Hematopoietic multipotent progenitor cell treated with erythropoietin and hydrocortisone succinate and interleukin-3 and kit ligand, for 8 days (in vitro differentiated cells): Measurements from ENCODE around the gene ASB3.

Experiments used
- DNase-seq: peaks from one replicate; pipeline ENCODE4 v3.0.0-alpha.2; 2015

ASB3 gene

DNA sequence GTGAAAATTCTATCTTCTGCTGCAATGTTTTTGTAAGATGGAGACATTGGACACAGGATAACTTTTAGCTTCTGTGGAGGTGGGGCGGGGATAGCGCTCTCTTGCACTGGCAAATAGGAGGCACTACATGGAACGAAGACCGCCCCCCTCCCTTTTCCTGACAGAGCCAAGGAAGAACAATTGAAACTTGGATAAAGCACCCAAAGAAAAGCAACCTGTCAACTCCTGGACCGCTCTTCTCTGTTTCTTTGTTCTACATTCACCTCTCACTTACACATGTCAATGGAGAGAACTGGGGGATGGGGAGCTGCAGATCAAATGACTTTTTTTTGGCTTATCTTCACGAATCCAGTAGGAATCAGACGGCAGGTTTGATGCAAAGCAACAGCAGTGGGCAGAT lies 145.5 kb downstream of the ASB3 start:
- DNase-seq = no peak

DNA sequence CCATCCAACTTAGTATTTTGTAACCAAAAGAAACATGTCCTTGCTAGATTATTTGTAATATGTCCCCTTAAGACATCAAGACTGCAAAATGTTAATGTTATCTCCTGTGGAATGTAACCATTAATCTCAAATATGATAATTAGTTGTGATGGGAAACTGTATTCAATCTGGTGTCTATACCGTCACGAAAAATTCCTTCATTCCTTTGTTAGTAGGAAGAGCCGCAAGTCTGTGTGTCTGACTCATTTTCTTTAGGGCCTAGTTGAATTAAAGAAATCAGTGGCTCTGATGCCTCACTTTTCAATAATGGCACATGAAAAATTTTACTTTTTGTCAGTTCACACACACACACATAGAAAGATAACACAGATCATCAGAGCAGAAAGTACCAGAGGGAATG lies 146.3 kb downstream of the ASB3 start:
- DNase-seq = no peak

DNA sequence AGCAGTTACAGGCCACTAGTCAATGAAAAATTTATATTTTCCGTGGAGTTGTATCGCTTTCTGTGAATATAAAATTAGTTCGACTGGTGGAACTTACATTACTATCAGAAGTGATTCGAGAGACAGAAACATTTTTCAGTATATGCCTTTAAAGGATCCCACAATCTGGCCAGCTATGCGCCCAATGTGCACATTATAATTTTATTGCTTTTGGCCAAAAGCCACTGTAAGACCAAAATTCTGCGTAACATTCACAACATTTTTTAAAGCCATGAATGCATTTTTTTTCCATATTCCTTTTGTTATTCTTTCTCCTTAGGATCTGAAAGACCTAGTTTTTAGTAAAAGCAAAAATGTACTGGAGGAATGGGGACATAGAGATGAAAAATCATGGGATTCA lies 150.2 kb downstream of the ASB3 start:
- DNase-seq = no peak

DNA sequence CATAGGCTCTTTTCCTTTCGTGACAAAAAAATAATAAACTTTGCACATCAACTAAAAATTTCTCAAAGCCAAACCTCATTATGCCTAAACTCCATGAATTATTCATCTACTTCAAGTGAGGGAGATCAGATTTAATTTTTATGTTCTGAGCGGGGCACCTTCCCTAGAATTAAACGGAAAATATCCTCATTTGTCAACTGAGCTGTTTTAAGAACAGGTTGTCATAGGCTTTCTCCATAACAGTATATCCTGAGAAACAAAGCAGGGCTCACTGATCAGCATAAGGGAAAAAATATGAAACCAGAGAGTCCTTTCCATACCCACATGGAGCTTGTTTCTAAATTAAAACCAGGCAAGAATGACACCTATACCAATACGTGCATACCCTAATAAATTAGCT lies 150.6 kb downstream of the ASB3 start:
- DNase-seq = no peak

DNA sequence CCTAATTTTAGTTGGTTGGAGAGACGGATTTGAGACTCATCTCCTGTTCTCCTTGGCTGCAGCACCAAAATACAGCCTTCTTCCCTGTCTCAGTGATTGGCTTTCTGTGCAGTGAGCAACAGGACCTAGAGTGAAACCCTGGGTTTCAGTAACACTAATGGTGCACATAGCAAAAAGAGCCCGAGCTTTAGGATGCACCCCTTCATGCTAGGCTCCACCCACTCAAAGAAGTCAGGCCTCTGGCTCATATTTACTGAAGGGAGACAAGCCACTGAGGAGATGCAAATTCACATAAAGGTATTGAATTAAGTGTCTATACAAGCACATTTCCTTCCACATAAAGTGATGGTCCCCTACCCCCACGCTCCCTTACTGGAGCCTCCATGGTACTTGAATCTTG lies 151.1 kb downstream of the ASB3 start:
- DNase-seq = no peak

DNA sequence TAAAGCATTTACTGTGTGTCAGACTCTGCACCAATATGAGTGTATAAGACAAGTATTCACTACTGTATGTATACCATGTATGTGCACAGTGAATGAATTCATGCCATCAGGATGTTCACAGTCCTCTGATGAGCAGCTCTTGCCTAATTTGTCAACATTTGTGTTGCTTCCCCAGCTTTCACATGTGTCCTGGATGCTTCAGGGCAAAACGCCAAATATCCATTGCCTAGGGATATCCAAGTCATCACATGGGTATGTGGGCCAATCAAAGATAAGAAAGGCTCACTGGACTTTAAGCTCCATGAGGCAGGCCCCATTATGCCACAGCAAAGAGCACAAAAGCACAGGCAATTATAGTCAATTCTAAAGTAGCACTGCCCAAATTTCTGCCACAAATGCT lies 153.3 kb downstream of the ASB3 start:
- DNase-seq = no peak

DNA sequence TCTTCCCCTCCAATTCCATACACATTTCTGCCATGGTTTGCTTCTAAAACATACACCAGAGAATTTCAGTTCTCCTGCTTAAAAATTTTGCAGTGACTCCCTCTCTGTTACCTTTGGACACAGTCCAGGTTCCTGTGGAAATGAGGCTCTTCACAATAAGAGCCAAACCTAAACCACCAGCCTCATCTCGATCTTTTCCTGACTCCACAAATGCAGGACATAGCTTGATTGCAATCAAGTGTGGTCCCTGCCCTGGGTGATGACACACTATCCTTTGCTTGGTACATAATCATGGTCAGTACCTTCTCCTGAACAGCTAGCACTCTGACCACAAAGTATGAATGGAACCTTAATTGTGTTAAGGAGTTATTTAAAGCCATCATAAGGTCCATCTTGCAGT lies 154.0 kb downstream of the ASB3 start:
- DNase-seq = no peak

DNA sequence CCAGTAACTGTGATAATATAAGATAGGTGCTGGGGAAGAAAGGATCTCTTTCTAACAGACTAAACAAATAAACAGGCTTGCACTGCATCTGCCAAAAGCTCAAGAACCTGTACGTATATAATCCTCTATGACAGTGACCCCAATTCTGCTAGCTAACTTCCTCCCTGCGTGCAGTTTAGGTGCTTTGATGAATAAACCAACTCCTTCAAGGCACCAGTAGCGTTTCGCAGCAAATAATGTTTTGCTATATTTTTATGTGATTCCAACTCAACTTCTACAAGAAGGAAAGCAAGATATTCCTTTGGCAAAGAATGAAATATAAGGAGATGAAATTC lies 154.7 kb downstream of the ASB3 start:
- no peak for DNase-seq

DNA sequence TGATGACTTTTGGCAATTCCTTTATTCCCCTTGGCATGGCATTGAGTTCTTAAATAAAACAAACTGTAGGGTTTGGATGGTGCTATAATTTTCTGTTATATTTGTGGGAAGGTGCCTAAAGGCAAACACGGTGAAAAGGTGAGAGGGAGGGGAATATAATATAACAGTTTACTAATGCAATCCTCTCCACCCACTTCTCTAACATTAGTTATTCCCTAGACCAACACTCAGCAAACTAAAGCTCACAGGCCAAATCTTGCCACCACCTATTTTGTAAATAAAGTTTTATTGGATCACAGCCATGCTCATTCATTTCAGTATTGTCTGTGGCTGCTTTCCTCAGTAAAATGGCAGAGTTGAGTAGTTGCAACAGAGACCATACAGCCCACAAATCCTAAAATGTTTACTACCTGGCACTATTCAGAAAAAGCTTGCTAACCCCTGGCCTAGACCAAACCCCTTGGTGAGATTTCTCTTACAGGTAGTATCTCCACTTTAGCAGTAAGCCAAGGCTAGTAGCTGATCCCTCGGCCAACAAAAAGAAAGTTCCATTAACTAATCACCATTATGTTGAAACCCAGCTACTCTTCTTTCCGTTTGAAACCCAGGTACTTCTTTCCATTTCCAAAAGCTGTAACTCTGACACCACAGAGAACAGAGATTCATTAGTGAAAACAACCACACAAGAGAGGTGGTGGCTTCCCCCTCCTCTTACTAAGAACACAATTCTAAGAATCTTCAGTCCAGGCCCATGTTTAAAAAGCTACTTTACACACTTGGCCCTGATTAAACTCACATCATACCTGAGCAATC lies 155.2 kb downstream of the ASB3 start:
- no peak for DNase-seq

DNA sequence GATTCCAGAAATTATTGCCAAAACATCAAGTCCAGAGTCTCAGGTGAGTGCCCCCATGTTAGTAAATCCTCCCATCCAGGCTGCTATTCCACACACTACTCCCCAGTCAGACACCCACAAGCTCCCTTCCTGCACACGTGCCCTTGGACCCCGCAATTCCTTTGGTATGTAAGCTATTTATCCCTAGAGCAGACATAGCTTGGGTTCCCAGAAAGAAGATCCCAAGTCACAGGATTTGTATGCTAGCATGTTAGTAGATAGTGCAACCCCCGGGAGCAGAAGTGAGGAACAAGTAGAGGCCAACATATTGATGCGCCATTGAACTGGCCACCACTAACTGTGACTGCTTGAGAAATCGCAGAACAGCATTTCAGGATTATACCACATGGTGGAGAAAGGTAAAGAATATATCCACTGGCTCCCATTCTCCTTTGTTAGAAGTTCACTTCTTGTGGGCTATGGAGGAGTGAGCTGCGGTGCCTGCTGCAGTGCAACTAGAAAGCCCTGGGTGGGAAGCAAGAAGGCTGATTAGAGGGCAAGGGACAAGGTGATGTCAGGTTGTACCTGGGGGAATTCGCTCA lies 156.6 kb downstream of the ASB3 start:
- no peak for DNase-seq

DNA sequence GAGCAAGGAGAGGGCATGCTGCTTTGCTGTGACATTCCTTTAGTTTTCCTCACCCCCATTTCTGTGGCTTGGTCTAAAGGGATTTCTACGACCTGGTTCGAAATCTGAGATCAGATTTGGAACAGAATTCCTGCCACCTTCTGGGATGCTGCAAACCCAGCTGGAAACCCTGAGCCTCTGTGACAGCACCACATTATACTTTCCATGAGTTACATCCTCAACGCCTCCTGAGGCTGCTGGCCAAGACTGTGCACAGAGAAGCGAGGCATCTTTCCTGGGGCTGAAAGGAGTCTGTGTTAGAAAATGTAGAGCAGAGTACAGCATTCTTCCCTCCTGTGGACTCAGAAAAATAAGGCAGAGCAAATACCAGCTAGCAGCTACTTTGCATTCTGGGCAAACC lies 157.3 kb downstream of the ASB3 start:
- no peak for DNase-seq

DNA sequence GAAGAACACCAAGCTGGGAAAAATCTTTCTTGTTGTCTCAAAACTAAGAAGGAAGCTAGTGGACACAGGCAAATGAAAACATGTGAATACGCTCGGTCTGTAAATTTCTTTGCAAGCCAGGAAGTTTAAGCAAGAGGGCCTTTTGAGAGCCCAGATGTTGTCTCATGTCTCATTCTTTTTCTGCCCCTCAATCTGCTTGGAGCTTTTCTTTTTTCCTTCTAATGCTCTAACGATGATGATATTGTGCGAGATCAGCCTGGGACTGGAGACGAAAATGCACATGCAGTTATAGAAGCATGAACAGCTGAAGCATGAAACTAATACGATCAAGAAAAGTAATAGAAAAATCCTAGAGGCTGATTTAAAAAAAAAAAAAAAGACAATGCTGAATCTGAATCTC lies 157.8 kb downstream of the ASB3 start:
- no peak for DNase-seq

DNA sequence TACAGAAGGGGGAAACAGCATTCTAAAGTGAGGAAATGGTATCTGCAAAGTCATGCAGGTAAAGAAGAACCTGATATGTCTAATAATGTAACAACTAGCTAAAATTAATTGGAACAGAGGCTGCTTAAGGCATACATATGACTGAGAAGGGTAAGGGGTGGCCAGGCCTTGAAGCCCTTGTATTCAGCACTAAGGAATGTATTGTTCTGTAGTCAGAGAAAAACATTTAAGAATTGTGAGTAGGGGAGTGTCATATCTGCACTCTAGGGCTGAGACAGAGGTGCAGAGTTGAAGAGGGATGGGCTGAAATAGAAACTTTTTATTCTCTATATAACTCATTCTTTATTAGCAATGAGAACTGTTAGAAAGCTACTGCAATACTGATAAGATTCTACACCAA lies 164.6 kb downstream of the ASB3 start:
- DNase-seq = no peak

DNA sequence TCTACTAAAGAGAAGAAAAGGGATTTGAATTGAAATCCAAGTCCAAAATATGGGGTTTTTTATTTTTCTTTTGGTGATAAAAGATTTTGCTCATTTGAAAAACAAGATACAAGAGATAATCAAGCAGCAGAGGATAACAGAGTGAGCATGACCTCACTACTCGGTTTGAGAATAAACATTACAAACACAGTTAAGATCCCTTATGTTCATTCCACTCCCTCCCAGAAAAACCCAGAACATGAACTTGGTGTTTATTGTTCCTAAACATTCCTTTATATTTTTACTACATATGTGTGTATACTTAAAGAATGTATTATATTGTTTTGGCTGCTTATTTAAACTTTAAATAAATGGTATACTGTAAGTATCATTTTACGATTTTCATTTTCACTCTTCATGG lies 165.8 kb downstream of the ASB3 start:
- no peak for DNase-seq
